ENCODE results near the gene WNT16.

The WNT16 gene

DNA sequence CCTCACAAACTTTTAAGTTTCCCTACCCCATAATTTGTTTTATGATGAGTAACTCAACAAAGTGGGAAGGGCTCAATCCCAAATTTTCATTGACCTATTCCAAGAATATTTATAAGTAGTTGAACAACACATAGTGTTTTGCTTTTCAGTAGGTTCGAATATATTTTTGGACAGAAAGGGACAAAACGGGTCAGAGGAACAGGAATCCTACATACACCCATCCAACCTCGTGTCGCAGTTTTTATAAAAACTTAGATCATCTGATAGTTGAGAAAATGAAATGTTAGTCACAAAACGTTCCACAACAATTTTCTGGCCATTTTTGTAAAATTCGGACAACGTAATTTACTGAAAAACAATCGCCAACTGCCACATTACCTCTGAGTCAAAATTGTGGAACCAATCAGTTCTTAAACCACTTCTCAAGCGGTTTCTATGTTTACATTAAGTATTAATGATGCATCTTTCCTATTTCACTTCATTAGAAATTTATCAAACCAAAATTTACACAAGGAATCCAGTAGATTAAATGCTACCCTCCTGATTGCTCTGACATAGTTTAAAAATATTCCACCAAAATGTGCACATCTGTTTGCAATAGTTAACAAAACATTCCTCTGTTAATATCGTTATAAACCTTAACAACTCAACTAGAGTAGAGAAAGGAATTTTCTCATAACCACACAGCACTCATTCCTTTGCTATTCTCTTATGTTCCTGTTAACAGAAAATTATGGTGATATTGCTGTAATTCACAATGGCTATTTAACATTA is 6.3 kb downstream of the WNT16 start:
- H3K9me3 Mint-ChIP-seq: no peaks in the 10 kb centered on the region
- H3K4me3 Mint-ChIP-seq: no peak overlapping the region
- TF ChIP-seq, protein P1, sequence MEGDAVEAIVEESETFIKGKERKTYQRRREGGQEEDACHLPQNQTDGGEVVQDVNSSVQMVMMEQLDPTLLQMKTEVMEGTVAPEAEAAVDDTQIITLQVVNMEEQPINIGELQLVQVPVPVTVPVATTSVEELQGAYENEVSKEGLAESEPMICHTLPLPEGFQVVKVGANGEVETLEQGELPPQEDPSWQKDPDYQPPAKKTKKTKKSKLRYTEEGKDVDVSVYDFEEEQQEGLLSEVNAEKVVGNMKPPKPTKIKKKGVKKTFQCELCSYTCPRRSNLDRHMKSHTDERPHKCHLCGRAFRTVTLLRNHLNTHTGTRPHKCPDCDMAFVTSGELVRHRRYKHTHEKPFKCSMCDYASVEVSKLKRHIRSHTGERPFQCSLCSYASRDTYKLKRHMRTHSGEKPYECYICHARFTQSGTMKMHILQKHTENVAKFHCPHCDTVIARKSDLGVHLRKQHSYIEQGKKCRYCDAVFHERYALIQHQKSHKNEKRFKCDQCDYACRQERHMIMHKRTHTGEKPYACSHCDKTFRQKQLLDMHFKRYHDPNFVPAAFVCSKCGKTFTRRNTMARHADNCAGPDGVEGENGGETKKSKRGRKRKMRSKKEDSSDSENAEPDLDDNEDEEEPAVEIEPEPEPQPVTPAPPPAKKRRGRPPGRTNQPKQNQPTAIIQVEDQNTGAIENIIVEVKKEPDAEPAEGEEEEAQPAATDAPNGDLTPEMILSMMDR (IDR thresholded peaks at IDR 0.05; ENCODE audit: unreplicated experiment in 3 of 3): no peak
- H3K4me1 Mint-ChIP-seq: peaks cover 5% of the 10 kb centered on the region
- H3K27me3 Mint-ChIP-seq (ENCODE audit: low read depth): peaks cover 23% of the 10 kb centered on the region
- H3K36me3 Mint-ChIP-seq (ENCODE audit: low read depth): no peaks in the 10 kb centered on the region
- no peak overlapping the region for H3K27ac Mint-ChIP-seq

DNA sequence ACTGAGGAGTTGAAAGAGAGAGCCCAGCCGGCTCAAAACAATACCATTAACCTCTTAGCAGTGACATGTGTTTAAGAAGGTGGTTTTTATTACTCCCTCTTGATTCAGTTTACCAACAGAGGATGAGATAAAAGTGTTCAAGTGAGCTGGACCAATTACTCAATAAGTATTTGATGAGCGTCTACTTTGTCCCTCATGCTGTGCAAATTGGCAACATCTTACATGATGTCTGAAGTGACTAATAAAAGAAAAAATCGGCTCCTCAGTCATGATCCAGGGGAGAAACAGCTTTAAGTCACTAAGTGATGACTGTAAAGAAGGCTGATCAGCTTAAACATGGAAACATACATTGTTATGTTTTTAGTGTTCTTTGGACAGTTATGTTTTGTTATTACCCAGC is 7.8 kb downstream of the WNT16 start:
- no peak overlapping the region for H3K4me3 Mint-ChIP-seq
- peaks cover 12% of the 10 kb centered on the region for H3K27me3 Mint-ChIP-seq (ENCODE audit: low read depth)
- TF ChIP-seq, protein P1 (IDR thresholded peaks at IDR 0.05; ENCODE audit: unreplicated experiment in 3 of 3): no peak
- no peak overlapping the region for H3K27ac Mint-ChIP-seq
- H3K36me3 Mint-ChIP-seq (ENCODE audit: low read depth): no peaks in the 10 kb centered on the region
- no peaks in the 10 kb centered on the region for H3K9me3 Mint-ChIP-seq
- no peaks in the 10 kb centered on the region for H3K4me1 Mint-ChIP-seq

DNA sequence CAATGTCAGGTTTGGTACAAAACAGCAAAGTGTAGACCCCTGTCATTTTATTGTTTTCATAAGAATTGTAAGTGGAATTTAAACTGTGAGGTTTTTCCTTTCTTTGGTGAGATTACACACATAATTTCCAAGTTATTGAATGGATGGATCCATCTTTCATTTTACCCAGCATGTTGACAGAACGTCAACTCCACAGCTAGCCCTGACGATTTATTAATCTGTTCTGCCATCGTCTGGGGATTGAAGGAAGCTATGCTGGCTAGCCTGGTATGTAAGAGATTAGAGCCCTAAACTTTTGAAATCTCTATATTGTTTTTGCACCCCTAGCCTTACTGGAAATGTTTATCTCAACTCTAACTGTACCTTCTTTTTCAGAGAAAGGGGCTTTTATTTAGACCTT is 8.6 kb downstream of the WNT16 start:
- TF ChIP-seq, protein P1 (IDR thresholded peaks at IDR 0.05; ENCODE audit: unreplicated experiment in 3 of 3): no peak
- H3K36me3 Mint-ChIP-seq (ENCODE audit: low read depth): no peaks in the 10 kb centered on the region
- no peak overlapping the region for H3K27ac Mint-ChIP-seq
- H3K27me3 Mint-ChIP-seq (ENCODE audit: low read depth): peaks cover 9% of the 10 kb centered on the region
- no peak overlapping the region for H3K4me3 Mint-ChIP-seq
- no peaks in the 10 kb centered on the region for H3K9me3 Mint-ChIP-seq
- no peaks in the 10 kb centered on the region for H3K4me1 Mint-ChIP-seq

DNA sequence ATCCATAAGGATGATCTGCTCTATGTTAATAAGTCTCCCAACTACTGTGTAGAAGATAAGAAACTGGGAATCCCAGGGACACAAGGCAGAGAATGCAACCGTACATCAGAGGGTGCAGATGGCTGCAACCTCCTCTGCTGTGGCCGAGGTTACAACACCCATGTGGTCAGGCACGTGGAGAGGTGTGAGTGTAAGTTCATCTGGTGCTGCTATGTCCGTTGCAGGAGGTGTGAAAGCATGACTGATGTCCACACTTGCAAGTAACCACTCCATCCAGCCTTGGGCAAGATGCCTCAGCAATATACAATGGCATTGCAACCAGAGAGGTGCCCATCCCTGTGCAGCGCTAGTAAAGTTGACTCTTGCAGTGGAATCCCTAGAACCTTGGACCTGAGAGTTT is 10.3 kb downstream of the WNT16 start:
- no peaks in the 10 kb centered on the region for H3K36me3 Mint-ChIP-seq (ENCODE audit: low read depth)
- no peaks in the 10 kb centered on the region for H3K4me1 Mint-ChIP-seq
- TF ChIP-seq, protein P1 (IDR thresholded peaks at IDR 0.05; ENCODE audit: unreplicated experiment in 3 of 3): no peak

DNA sequence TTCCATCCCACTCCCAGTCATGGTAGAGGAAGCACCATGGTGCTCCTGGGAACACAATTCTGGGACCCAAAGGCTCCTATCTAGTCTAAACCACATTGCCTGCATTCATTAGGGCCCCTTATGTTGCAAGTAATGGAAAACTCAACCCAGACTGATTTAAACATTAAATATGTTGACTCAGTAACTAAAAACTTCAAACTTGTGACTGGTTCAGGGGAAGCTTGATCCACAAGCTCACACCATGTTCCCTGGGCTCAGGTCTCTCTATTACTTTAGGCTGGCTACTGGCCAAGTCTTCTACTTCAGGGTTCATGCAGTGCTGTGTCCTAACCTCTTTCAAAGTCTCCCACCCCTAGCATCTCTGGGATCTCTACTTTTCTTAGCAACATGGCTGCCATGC is 13.1 kb downstream of the WNT16 start:
- Mint-ChIP-seq H3K4me1 (no peaks in the 10 kb centered on the region), H3K4me3 (no peak overlapping the region), H3K36me3 (ENCODE audit: low read depth) (peaks cover 7% of the 10 kb centered on the region), H3K9me3 (no peaks in the 10 kb centered on the region), H3K27ac (no peak overlapping the region), H3K27me3 (ENCODE audit: low read depth) (no peaks in the 10 kb centered on the region)
- TF ChIP-seq, protein P1 (IDR thresholded peaks at IDR 0.05; ENCODE audit: unreplicated experiment in 3 of 3): no peak

More for the DNA sequence above, 10.3 kb downstream of the WNT16 start:
- Mint-ChIP-seq H3K4me3 (no peak overlapping the region), H3K27me3 (ENCODE audit: low read depth) (peaks cover 9% of the 10 kb centered on the region), H3K9me3 (no peaks in the 10 kb centered on the region), H3K27ac (no peak overlapping the region)

DNA sequence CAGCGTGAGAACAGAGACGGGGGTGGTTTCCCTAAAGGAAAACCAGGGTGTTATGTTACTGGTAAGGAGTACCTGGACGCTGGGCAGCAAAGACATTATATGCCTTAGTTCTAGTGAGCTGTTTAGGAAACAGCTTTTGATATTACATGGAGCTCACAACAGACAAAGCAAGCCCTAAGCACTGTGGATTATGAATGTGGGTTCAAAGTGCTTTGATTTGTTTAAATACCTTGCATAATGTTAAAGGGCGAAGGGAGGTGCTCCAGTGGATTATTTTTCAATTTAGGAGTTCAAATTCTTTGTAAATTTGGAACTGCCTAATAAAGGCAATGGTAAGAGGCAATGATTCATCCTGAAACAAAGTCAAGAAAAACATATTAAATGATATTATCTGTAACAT is 13.8 kb downstream of the WNT16 start:
- H3K27ac Mint-ChIP-seq: no peak overlapping the region
- H3K36me3 Mint-ChIP-seq (ENCODE audit: low read depth): peaks cover 14% of the 10 kb centered on the region
- H3K4me3 Mint-ChIP-seq: no peak overlapping the region
- no peaks in the 10 kb centered on the region for H3K4me1 Mint-ChIP-seq
- no peaks in the 10 kb centered on the region for H3K27me3 Mint-ChIP-seq (ENCODE audit: low read depth)
- H3K9me3 Mint-ChIP-seq: no peaks in the 10 kb centered on the region
- TF ChIP-seq, protein P1 (IDR thresholded peaks at IDR 0.05; ENCODE audit: unreplicated experiment in 3 of 3): no peak

Data from nephron (organoid).